A549 (cell line): ENCODE measurements around the gene PIK3C3. TPM values are rescaled to one million over a fixed set of nuclear protein-coding genes. Genes with fewer than 3 reads are reported as not detected.

Experiments
- ATAC-seq, 2 experiments: fragments of 200-7000 bp in 1 of 2; fragments of >200 bp in 1 of 2; cut with Nextera tagmentation in 1 of 2; cut with Tn5 transposase in 1 of 2; 3 replicates each; pipeline versions ENCODE4 v1.8.0 to v1.9.1; 2018 to 2020; ENCODE audit warnings: mild to moderate bottlenecking in 1 of 2, moderate library complexity in 1 of 2
- CTCF ChIA-PET: fragments of 300-600 bp; sonication (Branson Sonifier 250); formaldehyde crosslinking; extraction: SDS; loops from one replicate; lab custom pipeline; 2021; ENCODE audit warnings: antibody characterized with exemption, inconsistent platforms; lab: Yijun Ruan, JAX
- POLR2A ChIA-PET: fragments of 350-600 bp; formaldehyde crosslinking; extraction: SDS; loops from one replicate; lab custom pipeline; 2021; ENCODE audit warnings: antibody characterized with exemption, inconsistent platforms; lab: Yijun Ruan, JAX
- DNase-seq, 2 experiments: peaks; one replicate each; pipeline versions ENCODE4 v3.0.0 to v3.0.0-alpha.2; 2011 to 2016; ENCODE audit warnings: low read depth in 1 of 2, low spot score in 1 of 2
- FAIRE-seq: peaks from 2 replicates; lab custom pipeline; 2011; peaks lifted over from hg19 to GRCh38; lab: Jason Lieb, UNC
- H3K27ac ChIP-seq, 2 experiments: fragments of >200 bp; sonication (Bioruptor Twin); formaldehyde crosslinking; 3 replicates each; pipeline ENCODE4 v1.5.1; 2016 to 2017
- H3K4me1 ChIP-seq: fragments of >200 bp; sonication (Bioruptor Twin); formaldehyde crosslinking; 3 replicates; pipeline ENCODE4 v1.6.1; 2016
- H3K4me2 ChIP-seq: fragments of >200 bp; sonication (Bioruptor Twin); formaldehyde crosslinking; 3 replicates; pipeline ENCODE4 v1.6.1; 2016
- H3K4me3 ChIP-seq: fragments of >200 bp; sonication (Bioruptor Twin); formaldehyde crosslinking; 3 replicates; pipeline ENCODE4 v1.5.1; 2016
- H3K9me3 ChIP-seq: fragments of >200 bp; sonication (Bioruptor Twin); formaldehyde crosslinking; 3 replicates; pipeline ENCODE4 v1.6.1; 2016
- BCL3 ChIP-seq: fragments of >200 bp; sonication (Bioruptor Twin); formaldehyde crosslinking; IDR thresholded peaks from 3 replicates; pipeline ENCODE4 v1.6.1; 2016
- CBX8 ChIP-seq: fragments of 200-600 bp; sonication (generic); IDR thresholded peaks from 2 replicates; pipeline ENCODE4 v1.6.1; 2016
- CHD2 ChIP-seq: fragments of 150-350 bp; IDR thresholded peaks from 2 replicates; pipeline ENCODE4 v1.6.1; 2014; ENCODE audit warnings: low read length; ENCODE audit not compliant: partially characterized antibody
- EHF ChIP-seq: fragments of 250-450 bp; sonication (Bioruptor Pico); IDR thresholded peaks from 2 replicates; pipeline ENCODE4 v1.5.0; 2020; ENCODE audit warnings: mild to moderate bottlenecking
- ESRRA ChIP-seq: fragments of 150-350 bp; IDR thresholded peaks from 2 replicates; pipeline ENCODE4 v1.6.1; 2014; ENCODE audit warnings: mild to moderate bottlenecking, low read length, borderline replicate concordance
- FOXS1 ChIP-seq: fragments of 250-450 bp; sonication (Bioruptor Pico); IDR thresholded peaks from 2 replicates; pipeline ENCODE4 v1.5.0; 2020; ENCODE audit warnings: mild to moderate bottlenecking, moderate library complexity
- GATA3 ChIP-seq: IDR thresholded peaks from 2 replicates; pipeline ENCODE4 v1.6.1; 2012; ENCODE audit warnings: borderline replicate concordance
- HEYL ChIP-seq: fragments of 250-450 bp; sonication (Bioruptor Pico); IDR thresholded peaks from 2 replicates; pipeline ENCODE4 v1.8.0; 2021; ENCODE audit warnings: mild to moderate bottlenecking, moderate library complexity
- HMGXB4 ChIP-seq: fragments of 250-450 bp; sonication (Bioruptor Pico); IDR thresholded peaks from 2 replicates; pipeline ENCODE4 v1.5.0; 2021; ENCODE audit warnings: mild to moderate bottlenecking, moderate library complexity, borderline replicate concordance
- HOXB5 ChIP-seq: fragments of 250-450 bp; sonication (Bioruptor Pico); IDR thresholded peaks from 2 replicates; pipeline ENCODE4 v1.5.0; 2020; ENCODE audit warnings: mild to moderate bottlenecking, moderate library complexity
- MAFK ChIP-seq: fragments of 450-650 bp; IDR thresholded peaks from 2 replicates; pipeline ENCODE4 v1.6.1; 2014; ENCODE audit not compliant: partially characterized antibody
- MAX ChIP-seq: IDR thresholded peaks from 2 replicates; pipeline ENCODE4 v1.6.1; 2012
- NR3C1 ChIP-seq: fragments of >200 bp; sonication (Bioruptor Twin); formaldehyde crosslinking; IDR thresholded peaks from 3 replicates; pipeline ENCODE4 v1.6.1; 2017
- RAD21 ChIP-seq, 2 experiments: fragments of >200 bp in 1 of 2; sonication (Bioruptor Twin) in 1 of 2; formaldehyde crosslinking in 1 of 2; IDR thresholded peaks in 1 of 2; conservative IDR thresholded peaks in 1 of 2; 2 replicates in 1 of 2; 3 replicates in 1 of 2; pipeline ENCODE4 v1.6.1; 2012 to 2018; ENCODE audit warnings: inconsistent platforms in 1 of 2
- REST ChIP-seq: fragments of 200-600 bp; sonication (generic); IDR thresholded peaks from 2 replicates; pipeline ENCODE4 v1.6.1; 2016; ENCODE audit warnings: antibody characterized with exemption, mild to moderate bottlenecking, moderate library complexity
- RFX5 ChIP-seq: fragments of 450-650 bp; IDR thresholded peaks from 2 replicates; pipeline ENCODE4 v1.7.1; 2014; ENCODE audit warnings: antibody characterized with exemption, mild to moderate bottlenecking, moderate library complexity
- TP53 ChIP-seq: fragments of 250-450 bp; sonication (Bioruptor Pico); IDR thresholded peaks from 2 replicates; pipeline ENCODE4 v1.5.0; 2021; ENCODE audit warnings: mild to moderate bottlenecking, moderate library complexity
- ZNF302 ChIP-seq: fragments of 250-450 bp; sonication (Bioruptor Pico); IDR thresholded peaks from 2 replicates; pipeline ENCODE4 v1.9.0; 2021; ENCODE audit warnings: inconsistent platforms, mild to moderate bottlenecking, moderate library complexity
- ZSCAN20 ChIP-seq: fragments of 250-450 bp; sonication (Bioruptor Pico); IDR thresholded peaks from 2 replicates; pipeline ENCODE4 v1.8.0; 2022; ENCODE audit warnings: mild to moderate bottlenecking, moderate library complexity
- WGBS: methylation state at CpG from one replicate; pipeline ENCODE4 v1.1.6; 2017; ENCODE audit errors: missing lambda C conversion rate; 5-methylcytosine and 5-hydroxymethylcytosine counted together
- polyA plus RNA-seq, 4 experiments: library from polyadenylated mRNA; depleted of rRNA in 3 of 4; stranded (reverse); fragments of >200 nt; fragmentation: RNase III in 1 of 4; extraction: RNeasy Plus Mini Kit Qiagen cat#74134 plus additional on column Dnase treatment in 1 of 4; gene quantifications; 2 replicates in 3 of 4; 3 replicates in 1 of 4; pipeline ENCODE4 v1.2.3, GENCODE V29; 2011 to 2017

PIK3C3 gene
- polyA plus RNA-seq, 2 of the 4 experiments (the other 2 are of a cell fraction), result 18.6 to 36.0 TPM

GRCh38 chr18:41993151-41993550, 38.1 kb downstream of the PIK3C3 start:
- 97% methylated on average over 2 of the region's 2 CpGs for WGBS
- Histone ChIP-seq H3K27ac (no peak overlapping the region), H3K4me1 (peaks cover 13% of the 10 kb centered on the region), H3K9me3 (no peaks in the 10 kb centered on the region), H3K4me2 (no peak overlapping the region), H3K4me3 (no peak overlapping the region)
- DNase-seq (no peak), ATAC-seq (no peak), FAIRE-seq (no peak)
- POLR2A ChIA-PET, result no interaction called here
- CTCF ChIA-PET, result no interaction called here
- no peak for TF ChIP-seq FOXS1 (CRISPR knock-in tag)
- no peak for TF ChIP-seq ESRRA
- no peak for TF ChIP-seq TP53 (CRISPR knock-in tag)
- TF ChIP-seq ZSCAN20, result no peak
- no peak for TF ChIP-seq HEYL (CRISPR knock-in tag)
- no peak for TF ChIP-seq MAFK
- no peak for TF ChIP-seq CBX8
- TF ChIP-seq RAD21 (conservative IDR thresholded peaks at IDR 0.05 in 1 of 2, IDR thresholded peaks at IDR 0.05 in 1 of 2), result no peak
- TF ChIP-seq CHD2, result no peak
- no peak for TF ChIP-seq BCL3
- TF ChIP-seq RFX5, result no peak
- TF ChIP-seq NR3C1, result no peak
- no peak for TF ChIP-seq HOXB5
- TF ChIP-seq EHF (CRISPR knock-in tag), result no peak
- TF ChIP-seq REST, result no peak

- no peak overlapping the region for H3K4me3 ChIP-seq
- ChIA-PET CTCF (no interaction called here), POLR2A (no interaction called here)
- no peak overlapping the region for H3K27ac ChIP-seq
- H3K4me2 ChIP-seq, result no peak overlapping the region
- no peak for TF ChIP-seq HOXB5
- no peak for TF ChIP-seq MAX
- no peak for TF ChIP-seq GATA3
- TF ChIP-seq HMGXB4 (CRISPR knock-in tag), result no peak
- TF ChIP-seq RFX5, result no peak
- no peak for TF ChIP-seq ZNF302 (CRISPR knock-in tag)
- TF ChIP-seq FOXS1 (CRISPR knock-in tag), result no peak
- FAIRE-seq, result no peak
- DNase-seq, result no peak
- no peak for ATAC-seq
- no peaks in the 10 kb centered on the region for H3K9me3 ChIP-seq
- 94% methylated on average over 1 of the region's 1 CpG for WGBS
- peaks cover 17% of the 10 kb centered on the region for H3K4me1 ChIP-seq
These were observed 41.0 kb downstream of the PIK3C3 start for GRCh38 chr18:41996020-41996419.
